CD4-positive, alpha-beta T cell treated with Interleukin-6 at 100 ng/mL for 8 hours (primary cell): Measurements from ENCODE around the gene IGF1.
A peak's percentile ranks its signal among the peaks of the same experiment; 100 is the strongest.

Experiments
- DNase-seq: peaks from one replicate; pipeline ENCODE4 v3.0.0-alpha.2; 2020; ENCODE audit warnings: mixed read lengths, low spot score

Gene IGF1

DNA sequence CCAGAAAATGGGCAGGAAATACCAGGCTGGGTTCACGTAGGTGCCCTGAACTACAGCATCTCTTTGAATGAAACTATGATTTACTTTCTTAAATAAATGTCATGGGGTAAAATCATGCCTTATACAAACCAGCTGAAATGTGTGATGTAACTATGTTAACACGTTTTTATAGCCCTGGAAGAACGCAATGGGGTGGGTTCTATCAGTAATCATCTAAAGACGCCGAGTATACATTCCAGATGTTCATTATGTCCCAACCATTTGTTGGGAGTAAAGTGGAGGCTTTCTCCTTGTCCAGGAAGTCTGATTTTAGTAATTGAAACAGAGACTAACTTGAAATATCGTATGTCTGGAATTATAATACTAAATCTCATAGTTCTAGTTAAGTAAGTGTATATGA lies 16.2 kb upstream of the IGF1 start:
- no peak for DNase-seq

DNA sequence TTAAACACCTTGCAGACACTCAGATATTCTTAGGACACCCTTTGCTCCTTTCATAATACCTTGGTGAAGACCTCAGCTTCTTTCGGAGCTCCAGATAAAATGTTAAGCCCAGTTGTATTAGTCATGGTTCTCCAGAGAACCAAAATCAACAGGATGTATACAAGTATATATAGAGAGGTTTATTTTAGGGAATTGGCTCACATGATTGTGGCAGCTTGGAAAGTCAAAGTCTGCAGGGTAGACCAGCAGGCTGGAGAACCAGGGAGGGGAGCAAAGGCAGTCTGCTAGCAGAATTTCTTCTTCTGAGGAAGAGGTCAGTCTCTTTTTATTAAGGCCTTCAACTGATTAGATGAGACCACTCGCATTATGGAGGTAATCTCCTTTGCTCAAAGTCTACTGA lies 6.9 kb upstream of the IGF1 start:
- DNase-seq: no peak

DNA sequence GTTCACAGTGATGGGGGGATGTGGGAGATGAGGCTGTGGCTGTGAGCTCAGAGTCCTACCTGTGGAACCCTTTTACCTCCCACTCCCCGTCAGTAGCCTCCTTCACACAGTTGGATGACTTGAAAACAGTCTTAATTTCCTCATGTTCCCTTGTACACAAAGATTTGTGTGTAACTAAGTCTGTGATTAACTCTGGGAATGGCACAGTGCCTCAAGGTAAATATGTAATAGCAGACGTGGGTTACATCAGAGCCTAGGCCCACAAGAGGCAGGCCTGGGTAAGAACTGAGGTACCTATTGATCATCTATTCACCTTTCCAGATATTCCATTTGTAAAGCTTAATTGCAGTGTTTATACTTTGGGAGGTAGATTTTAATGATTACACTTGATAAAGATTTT lies 5.8 kb upstream of the IGF1 start:
- no peak for DNase-seq

DNA sequence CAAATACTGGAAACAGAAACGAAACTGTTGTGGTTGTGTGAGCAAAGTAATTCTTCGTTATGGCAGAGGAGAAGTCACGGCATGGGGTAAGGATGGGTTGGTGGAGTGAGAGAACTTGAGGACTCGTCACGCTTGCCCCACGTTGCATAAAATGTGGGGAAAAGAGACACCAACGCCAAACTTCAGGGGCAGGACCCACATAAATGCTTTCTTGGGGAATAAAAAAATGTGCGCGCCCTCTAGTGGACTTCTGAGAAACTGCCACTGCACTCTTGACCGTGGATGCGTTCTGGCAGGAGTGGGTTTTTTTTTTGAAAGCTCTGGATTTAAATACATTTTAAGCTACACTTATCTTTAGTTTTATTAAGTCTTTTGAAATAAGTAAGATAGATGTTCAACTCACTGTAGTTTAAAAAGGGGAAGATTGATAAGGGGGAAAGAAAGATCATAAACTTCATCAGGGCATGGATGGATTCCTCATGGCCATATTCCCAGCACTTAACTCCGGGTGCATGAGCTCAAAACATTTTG lies 4.1 kb upstream of the IGF1 start:
- peak; percentile 36 for DNase-seq

DNA sequence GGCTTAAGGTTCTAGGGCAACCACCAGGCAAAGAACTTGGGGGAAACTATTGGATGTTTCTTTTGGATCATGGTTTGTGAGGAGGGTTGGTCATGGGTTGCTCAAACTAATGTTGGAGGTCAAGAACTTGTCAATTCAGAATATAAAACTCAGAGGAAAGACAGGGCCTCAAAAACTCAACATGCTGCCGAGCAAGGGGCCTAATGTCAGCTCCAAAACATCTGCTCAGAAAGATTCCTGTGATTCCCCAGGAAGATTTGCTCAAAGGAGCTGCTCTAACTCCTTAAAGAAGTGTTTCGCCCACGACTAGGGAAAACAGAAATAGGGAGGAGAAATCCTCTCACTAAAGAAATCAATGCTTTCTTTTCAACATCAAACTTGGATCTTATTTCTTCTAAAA lies 3.7 kb upstream of the IGF1 start:
- DNase-seq: no peak

DNA sequence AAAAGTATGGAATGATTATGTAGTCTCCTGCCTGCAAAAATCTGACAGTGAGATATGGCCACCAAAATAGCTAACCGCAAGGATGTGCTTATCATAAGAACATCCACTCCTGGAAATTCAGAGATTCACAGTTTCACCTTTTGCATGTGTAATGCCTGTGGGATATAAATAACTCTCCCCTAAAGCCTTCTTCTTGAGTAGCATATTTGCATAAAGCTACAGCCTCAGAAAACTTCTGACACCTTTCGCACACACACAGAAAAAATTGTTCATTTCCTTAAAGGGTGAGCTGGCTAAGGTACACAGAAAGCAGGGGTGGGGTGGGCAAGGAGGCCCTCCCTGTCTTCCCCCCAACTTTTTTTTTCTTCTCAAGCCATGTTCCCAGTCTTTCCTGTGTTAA lies 3.1 kb upstream of the IGF1 start:
- DNase-seq: no peak

DNA sequence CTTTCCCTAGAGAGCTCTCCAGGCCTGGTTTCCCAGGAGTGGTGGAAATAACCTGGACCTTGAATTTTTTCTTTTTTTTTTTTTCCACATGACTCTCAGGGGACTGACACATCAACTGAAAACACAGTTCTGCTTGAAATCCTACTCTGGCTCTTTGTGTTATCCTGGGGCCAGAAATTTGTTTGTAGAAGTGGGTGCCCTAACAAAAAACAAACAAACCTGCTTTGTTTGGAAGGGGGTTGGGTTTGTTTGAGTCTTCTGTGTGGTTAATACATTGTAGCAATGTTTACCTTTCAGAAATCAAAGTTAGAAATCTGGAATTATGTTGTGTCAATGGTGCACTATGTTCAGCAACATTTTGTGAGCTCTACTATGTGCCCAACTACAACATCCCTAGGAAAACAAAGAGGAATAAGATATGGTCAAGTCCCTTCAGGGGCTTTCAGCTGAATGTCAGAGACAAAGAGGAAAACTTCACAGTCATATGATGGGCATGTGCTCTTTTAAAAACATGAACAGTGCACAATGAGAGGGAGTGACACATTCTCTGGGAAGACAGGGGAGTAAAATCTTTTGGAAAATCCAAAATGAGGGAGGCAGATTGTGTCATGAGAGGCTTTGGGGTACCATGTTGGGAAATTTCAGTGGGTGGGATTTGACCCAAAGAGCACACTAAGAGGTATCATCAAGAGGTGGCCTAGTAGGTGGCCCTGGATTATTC lies 1.5 kb upstream of the IGF1 start:
- DNase-seq: no peak

DNA sequence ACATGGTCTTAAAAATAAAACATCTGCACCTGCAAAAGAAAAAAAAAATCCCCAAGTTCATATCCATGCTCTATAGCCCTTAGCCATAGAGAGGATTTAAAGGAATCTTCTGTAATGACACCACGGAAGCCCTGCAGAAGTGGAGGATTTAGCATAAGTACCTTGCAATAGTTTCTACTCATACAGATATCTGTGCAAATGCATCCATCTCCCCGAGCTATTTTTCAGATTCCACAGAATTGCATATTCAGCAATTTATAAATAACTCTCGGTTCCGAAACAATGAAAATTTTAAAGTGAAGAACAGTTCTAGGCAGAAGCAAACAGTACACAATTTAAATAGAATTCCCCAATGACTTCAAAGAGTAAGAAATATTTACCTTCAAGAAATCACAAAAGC lies 424 bp downstream of the IGF1 start:
- DNase-seq: no peak

DNA sequence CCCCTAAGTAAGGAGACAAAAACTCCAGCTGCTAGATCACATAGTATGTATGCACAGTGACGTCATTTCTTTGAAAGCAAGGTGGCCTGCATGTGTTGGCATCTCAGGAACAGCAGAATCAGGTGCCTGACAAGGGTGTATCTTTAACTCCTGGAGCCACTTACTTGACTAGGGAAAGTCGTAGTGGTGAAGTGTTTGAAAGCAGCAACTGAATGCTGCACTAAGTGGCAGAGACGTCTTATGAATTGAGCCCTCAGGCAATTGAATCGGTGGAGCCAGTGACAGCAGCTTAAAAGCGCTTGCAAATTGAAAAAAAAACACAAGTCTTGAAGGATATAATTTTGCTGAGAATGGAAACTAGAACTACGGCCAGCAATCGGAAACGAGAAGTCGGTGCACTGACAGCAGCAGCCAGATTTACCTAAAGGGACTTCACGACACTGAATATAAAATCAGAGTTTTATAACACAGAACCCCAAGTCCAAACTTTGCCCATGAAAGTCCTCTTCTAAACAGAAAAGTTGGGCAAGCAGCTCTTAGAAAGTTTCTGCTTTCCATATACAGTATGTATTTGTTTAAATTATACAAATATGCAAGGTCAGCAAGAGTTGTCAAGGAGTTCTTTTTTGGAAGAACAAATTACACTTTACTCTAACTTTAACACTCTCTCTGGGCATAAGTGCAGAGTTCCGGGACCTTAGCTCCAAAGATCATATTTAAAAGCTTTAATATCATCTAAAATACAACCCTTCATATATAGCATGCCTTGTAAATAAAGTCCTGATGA lies 1.1 kb downstream of the IGF1 start:
- DNase-seq: no peak

DNA sequence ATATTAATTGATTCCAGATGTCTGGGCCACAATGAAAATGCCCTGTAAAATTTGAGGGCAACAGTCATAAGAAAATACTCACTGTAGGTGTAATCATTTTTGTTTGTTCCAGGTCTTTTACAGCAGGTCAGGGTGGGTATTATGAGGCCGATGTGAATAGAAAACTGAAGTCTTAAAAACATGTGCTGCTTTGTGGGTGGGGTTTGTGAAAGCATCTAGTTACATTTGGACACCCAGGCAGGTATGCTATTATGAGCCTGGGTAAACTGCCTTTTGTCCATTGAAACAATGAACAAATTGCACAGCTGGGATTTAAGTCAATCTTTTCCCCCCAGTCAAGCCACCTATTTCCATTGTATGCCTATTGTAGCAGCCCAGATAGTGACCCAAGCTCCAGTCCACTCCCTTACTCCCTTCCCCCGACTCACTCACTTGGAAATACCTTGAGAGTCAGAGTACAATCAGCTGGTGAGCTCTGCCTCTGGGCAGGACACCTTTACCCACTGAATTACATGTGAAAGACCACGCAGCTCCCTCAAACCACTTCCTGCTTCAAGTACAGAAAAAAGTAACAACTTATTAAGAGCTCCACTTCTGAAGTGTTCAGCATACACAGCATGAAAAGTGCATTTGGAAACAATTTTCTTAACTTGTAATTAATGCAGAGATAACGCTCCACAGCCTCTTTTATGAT lies 1.8 kb downstream of the IGF1 start:
- no peak for DNase-seq

DNA sequence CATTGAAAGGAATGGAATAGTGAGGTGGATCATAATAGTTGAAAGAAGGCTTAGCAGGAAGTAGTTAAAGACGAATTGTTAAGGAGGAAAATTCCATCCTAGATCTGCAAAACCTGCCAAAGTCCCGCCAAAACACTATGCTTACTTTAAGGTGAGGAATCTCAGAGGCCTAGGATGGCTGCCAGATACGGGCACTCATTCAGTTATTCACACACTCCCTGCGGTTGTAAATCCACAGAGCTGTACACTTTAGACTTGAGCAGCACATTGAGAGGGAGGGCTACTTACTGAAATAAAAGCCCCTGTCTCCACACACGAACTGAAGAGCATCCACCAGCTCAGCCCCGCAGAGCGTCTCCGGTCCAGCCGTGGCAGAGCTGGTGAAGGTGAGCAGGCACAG lies 5.0 kb downstream of the IGF1 start:
- DNase-seq: no peak

DNA sequence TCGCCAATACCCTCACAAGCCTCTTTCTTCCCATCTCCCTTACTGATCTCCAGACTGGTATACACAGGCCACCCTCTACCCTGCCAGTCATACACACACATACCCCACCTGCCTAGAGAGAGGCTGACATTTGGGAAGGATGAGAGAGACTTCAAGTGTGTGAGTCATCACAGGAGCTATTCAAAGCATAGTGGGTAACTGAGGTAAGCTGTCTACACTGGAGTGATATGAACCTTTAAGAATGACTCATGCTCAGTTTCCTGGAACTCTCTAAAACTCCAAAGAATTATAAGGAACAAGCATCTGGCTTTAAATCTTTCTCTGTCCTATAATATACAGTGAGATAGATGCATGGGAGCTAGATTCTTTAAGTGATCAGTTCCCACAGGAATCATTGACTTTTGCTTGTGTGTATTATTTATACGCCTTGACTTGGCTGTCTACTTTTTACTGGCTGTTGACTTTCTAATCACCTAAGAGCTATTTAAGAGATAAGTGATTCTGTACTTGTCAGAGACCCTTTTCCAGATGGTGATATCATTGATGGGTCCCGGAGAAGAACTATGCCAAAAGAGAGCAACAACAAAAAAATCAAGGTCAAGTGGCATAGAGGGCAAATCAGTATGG lies 5.8 kb downstream of the IGF1 start:
- DNase-seq: no peak

DNA sequence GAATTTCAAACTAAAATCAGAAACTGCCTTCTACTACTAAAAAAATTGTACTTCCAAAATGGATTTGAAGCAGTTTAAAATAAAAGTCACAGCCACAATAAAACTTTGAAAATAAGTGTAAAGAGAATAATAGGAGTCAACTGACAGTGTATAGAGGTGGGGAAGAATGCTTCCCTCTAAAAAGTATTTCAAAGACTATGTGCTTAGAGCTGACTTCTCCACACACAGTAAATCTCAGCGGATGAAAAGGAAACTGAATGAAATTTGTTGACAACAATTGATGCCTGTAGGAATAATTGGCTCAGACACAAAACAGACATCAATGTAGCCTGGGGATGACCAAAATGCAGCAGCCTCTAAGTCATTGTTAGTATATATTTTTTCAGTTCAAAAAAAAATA lies 7.9 kb downstream of the IGF1 start:
- no peak for DNase-seq

DNA sequence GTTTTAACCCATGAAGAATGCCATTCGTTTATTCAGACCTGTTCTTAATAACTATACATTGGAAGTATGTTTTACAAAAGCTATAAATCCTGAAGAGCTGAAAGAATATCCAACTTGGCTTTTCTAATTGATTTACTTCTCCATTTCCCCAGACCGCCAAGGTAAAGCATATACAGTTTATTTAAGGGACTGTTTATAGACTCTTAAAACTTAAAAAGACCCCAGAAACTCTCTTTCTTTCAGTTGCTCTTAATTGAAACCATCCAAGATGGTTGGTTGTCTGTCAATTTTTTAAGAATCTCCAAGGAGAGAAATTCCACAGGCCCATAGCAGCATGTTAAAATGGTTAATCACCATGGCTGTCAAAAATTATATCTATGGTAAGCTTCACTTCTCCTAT lies 8.8 kb downstream of the IGF1 start:
- DNase-seq: no peak

DNA sequence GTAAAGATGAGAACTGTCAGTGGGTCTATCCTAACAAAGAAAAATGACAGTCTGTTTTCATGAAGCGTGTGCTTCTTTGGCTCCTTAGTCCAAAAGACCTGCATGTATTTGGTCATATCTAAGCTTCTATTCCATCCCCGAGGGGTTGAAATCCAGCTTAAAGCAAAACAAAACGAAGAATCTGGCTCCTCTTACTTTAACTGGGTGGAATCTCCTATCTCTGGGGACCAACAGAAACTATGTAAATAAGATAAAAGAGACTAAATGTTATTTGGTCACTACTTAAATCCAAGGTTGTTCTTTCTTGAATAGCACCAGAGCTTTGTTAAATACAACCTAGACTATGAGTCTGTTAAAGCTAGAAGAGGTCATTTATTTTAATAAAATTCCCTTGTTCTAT lies 9.4 kb downstream of the IGF1 start:
- DNase-seq: no peak

DNA sequence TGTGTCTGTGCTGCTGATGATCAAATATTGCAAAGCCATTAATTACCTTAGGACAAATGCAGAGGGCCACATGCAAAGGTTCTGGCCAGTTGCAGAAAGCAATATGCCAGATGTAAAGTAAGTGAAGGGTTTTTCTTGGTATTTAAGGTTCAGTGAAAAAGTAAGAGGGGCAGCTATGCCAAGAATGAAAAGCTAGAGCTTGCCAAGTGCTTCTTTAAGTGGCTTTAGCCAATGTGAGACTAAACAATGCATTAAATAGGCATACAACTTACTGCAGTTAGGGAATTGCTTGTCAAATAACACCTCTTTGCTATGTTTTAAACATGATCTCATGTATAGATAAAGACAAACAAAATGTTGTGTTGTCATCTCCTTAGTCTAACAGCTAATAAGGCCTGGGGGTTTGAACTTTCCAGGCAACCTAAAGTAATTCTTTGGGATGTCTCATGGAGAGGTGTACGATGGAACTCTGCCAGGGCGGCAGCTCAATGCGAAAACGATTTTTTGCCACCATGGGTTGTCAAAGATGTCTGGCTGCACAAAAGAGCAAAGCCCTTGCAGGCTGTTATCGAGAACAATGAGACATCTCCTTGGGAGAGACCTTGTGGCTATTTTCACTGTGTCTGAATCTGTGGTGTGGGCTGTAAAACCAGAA lies 12.0 kb downstream of the IGF1 start:
- no peak for DNase-seq

DNA sequence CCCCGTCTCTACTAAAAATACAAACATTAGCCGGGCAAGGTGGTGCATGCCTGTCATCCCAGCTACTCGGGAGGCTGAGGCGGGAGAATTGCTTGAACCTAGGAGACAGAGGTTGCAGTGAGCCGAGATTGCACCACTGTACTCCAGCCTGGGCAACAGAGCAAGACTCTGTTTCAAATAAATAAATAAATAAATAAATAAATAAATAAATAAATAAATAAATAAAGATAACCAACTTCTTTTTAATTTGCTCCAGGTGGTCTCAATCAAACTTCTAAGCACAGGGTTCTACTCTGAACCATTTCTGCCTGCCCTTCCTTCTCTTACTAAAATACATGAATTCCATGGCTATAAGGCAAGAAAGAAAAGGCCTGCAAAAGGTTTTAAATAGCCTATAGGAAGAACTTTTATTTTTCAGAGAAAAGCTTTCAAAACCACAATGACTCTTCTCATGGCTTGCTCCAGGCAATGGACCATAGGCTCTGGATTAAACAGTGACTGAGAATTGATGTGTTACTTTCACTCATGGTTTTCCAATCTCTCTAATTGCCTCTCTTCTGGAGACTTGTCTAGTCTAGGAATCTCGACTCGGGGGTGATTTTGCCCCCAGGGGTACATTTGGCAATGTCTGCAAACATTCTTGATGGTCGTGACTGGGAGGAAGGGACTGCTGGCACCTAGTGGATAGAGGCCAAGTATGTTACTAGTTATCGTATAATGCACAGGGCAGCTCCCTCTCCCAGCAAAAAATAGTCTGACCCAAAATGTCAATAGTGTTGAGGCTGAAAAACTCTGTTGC lies 14.4 kb downstream of the IGF1 start:
- no peak for DNase-seq

DNA sequence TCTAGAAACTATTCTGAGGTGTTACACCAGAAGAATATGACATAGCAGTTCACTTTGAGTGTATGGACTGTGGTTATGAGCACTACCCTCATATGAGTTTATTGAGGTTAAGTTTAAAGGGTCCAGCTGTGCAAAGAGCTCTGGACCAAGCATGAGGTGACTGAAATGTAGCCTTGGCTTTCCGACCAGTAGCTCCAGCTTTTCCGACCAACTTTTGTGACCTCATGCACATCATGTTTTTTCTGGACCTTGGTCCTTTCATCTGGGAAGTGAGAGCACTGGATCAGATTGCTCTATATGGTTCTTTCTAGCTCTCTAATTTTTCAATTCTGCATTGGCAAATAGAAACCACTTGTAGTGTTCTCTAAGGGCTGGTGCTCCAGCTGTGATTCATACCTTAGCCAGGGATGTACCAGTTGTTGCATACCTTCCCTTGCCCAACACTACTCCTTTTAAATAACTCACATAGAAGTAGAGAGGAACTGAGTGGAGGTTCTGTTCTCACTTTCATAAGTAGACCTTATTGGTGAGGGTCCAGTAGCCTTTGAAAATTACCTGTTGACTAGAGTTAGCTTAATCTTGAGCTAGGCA lies 16.6 kb downstream of the IGF1 start:
- DNase-seq: no peak

DNA sequence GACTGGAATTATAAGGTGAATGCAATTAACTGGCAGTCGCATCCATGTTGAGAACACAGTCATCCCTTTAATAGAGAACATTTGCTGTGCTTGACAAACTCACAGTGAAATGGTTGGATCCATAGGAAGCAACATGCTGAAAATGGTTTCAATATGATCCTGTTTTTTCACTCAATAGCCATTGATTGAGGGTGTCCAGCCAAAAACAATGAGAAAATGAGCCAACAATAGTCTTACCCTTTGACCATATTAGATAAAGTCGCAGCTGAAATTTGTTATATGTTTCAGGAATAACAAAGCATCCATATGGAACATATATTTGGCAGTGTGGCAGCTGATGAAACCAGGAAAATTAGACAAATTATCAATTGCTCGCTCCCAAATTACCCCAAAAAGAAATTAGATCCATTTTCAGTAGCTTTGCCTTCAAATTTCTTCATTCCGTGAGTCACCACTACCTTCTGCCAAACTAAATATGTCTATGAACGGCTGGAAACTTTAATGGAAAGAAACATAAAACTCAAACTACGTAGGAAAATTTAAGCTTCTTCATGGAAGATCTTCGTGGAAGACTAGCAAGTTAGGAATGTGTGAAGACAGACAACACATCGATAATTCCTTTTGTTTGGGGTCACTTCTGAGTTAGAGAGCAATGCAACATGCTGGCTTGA lies 17.4 kb downstream of the IGF1 start:
- no peak for DNase-seq

DNA sequence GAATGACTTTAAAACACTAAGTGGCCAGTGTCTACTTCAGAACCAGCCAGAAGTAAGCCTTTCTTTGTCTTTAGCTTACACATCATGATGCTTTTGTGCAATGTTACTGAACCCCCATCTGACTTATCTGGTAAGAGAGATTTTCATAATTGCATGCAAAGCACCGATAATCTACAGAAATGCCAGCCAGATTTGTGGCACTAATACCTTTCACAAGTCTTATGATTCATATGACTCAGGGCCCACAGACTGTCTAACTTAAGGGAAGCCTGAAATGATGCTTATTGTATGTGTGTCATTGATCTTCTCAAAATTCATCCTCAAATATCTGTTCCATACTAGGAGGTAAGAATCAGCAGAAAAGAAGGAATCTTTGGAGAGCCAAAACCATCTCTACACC lies 18.0 kb downstream of the IGF1 start:
- no peak for DNase-seq
